GM12873 (cell line): ENCODE data around the gene CNOT8.

Experiments
- TF ChIP-seq, protein P1 (sequence below): IDR thresholded peaks from 2 replicates; pipeline ENCODE4 v1.5.1; 2012; ENCODE audit warnings: low read depth, mild to moderate bottlenecking, moderate library complexity, low read length, control low read depth; ENCODE audit not compliant: insufficient read depth; ENCODE audit errors: missing control alignments

Gene CNOT8

DNA sequence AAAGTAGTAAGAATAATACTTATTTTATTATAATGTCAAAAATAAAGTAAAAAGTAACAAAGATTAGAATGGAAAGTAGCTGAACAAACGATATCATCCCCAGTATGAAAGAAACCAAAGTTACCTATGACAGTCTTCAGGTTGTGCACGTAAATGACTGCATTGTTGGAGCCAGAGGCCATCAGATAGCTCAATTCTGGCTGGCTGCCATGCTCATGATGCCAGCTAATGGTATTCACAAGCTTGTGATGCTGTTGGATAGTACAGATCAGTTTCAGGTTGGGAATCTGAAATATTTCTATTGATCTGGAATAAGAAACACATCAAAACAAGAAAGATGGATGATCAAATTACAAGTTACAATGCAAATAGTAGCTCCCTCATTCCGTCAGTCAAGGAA is 58.4 kb downstream of the CNOT8 start:
- TF ChIP-seq, protein P1, sequence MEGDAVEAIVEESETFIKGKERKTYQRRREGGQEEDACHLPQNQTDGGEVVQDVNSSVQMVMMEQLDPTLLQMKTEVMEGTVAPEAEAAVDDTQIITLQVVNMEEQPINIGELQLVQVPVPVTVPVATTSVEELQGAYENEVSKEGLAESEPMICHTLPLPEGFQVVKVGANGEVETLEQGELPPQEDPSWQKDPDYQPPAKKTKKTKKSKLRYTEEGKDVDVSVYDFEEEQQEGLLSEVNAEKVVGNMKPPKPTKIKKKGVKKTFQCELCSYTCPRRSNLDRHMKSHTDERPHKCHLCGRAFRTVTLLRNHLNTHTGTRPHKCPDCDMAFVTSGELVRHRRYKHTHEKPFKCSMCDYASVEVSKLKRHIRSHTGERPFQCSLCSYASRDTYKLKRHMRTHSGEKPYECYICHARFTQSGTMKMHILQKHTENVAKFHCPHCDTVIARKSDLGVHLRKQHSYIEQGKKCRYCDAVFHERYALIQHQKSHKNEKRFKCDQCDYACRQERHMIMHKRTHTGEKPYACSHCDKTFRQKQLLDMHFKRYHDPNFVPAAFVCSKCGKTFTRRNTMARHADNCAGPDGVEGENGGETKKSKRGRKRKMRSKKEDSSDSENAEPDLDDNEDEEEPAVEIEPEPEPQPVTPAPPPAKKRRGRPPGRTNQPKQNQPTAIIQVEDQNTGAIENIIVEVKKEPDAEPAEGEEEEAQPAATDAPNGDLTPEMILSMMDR: no peak

GRCh38 chr5:154917757-154918156 is 59.3 kb downstream of the CNOT8 start:
- TF ChIP-seq, protein P1: no peak

DNA sequence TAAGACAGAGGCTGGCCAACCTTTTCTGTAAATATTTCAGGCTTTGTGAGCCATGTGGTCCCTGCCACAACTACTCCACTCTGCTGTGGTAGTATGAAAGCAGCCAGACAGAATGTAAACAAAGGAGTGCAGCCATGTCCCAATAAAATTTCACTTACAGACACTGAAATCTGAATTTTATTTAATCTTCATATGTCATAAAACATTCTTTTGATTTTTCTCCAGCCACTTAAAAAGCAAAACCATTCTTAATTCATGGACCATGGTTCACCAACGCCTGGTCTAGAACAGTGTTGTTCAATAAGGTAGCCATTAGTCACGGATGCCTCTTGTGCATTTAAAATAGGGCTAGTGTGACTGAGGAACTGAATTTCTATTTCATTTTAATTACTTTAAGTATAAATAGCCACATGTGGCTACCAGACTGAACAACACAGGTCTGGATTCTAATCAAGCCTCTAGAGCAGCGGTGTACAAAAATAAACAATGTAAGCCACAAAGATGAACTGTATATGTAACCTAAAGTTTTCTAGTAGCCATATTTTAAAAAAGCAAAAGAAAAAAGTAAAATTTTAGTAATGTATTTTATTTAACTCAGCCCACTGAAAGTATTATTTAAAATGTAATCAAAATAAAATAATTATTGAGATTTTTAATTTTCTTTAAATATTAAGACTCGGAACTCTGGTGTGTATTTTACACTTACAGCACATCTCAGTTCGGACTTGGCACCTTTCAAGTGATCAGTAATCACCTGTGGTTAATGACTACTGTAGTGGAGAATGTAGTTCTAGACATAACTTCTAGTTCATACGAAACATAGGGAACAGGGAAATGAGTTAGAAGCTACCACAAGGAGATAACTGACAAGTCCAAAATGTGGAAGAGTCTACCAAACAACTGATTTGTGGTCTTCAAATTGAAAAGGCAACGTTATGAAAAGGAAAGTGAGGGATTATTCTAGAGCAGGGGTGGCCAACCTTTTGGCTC is 65.3 kb downstream of the CNOT8 start:
- TF ChIP-seq, protein P1: no peak
